Right atrium auricular region (tissue), 2 donors: ENCODE measurements around the gene ATPAF2. TPM values are rescaled to one million over a fixed set of nuclear protein-coding genes. Genes with fewer than 3 reads are reported as not detected.
A peak's percentile ranks its signal among the peaks of the same experiment; 100 is the strongest.

Experiments
- DNase-seq: peaks from one replicate; pipeline ENCODE4 v3.0.0-alpha.2; 2019; ENCODE audit warnings: low spot score
- H3K27ac ChIP-seq, 2 donors: fragments of 200-600 bp; sonication (generic); 1 replicate in 1 of 2; 2 replicates in 1 of 2; pipeline ENCODE4 v1.5.1; 2016 to 2019
- H3K27me3 ChIP-seq, 2 donors: fragments of 200-600 bp; sonication (generic); one replicate each; pipeline versions ENCODE4 v1.5.1 to v1.6.0; 2017 to 2019
- H3K36me3 ChIP-seq: fragments of 200-600 bp; sonication (generic); one replicate; pipeline ENCODE4 v1.5.1; 2016
- H3K4me1 ChIP-seq, 2 donors: fragments of 200-600 bp; sonication (generic); one replicate each; pipeline versions ENCODE4 v1.5.1 to v1.6.0; 2017 to 2019
- H3K4me3 ChIP-seq, 2 donors: fragments of 200-600 bp; sonication (generic); 1 replicate in 1 of 2; 2 replicates in 1 of 2; pipeline ENCODE4 v1.5.1; 2017 to 2019; ENCODE audit warnings: mild to moderate bottlenecking in 1 of 2, moderate library complexity in 1 of 2
- H3K9me3 ChIP-seq, 2 donors: fragments of 200-600 bp; sonication (generic); one replicate each; pipeline ENCODE4 v1.5.1; 2019
- total RNA-seq, 2 donors: library from RNA; depleted of rRNA; stranded (reverse); fragments of >200 nt; gene quantifications; one replicate each; pipeline ENCODE4 v1.1.0, GENCODE V29; 2016
- TF ChIP-seq, protein P1 (sequence below), 2 donors: fragments of 200-600 bp; sonication (generic); IDR thresholded peaks; one replicate each; pipeline ENCODE4 v1.5.1; 2019; ENCODE audit warnings: antibody characterized with exemption in 2 of 2

ATPAF2 gene
- total RNA-seq, 2 donors from 2014 or later: 11.1 to 47.0 TPM

- no peaks in the 10 kb centered on the region for H3K9me3 ChIP-seq
- TF ChIP-seq, protein P1, sequence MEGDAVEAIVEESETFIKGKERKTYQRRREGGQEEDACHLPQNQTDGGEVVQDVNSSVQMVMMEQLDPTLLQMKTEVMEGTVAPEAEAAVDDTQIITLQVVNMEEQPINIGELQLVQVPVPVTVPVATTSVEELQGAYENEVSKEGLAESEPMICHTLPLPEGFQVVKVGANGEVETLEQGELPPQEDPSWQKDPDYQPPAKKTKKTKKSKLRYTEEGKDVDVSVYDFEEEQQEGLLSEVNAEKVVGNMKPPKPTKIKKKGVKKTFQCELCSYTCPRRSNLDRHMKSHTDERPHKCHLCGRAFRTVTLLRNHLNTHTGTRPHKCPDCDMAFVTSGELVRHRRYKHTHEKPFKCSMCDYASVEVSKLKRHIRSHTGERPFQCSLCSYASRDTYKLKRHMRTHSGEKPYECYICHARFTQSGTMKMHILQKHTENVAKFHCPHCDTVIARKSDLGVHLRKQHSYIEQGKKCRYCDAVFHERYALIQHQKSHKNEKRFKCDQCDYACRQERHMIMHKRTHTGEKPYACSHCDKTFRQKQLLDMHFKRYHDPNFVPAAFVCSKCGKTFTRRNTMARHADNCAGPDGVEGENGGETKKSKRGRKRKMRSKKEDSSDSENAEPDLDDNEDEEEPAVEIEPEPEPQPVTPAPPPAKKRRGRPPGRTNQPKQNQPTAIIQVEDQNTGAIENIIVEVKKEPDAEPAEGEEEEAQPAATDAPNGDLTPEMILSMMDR (IDR thresholded peaks at IDR 0.05): no peak
- H3K4me1 ChIP-seq: peaks cover 0 to 44% of the 10 kb centered on the region in 2 donors
- no peak for DNase-seq
- H3K27ac ChIP-seq: peak overlapping the region in 1 of 2 donors; percentile 24
- H3K36me3 ChIP-seq: no peaks in the 10 kb centered on the region
- peak overlapping the region; percentile 49 to 65 for H3K4me3 ChIP-seq
- no peaks in the 10 kb centered on the region for H3K27me3 ChIP-seq
These were observed 66.1 kb downstream of the ATPAF2 start for GRCh38 chr17:17972952-17973254.

- Histone ChIP-seq H3K27ac (peak within 1 kb of the TSS; percentile 89 to 93), H3K4me1 (peaks cover 0 to 50% of the 10 kb centered on the region in 2 donors), H3K36me3 (no peaks in the 10 kb centered on the region), H3K9me3 (no peaks in the 10 kb centered on the region), H3K27me3 (no peaks in the 10 kb centered on the region), H3K4me3 (peak within 1 kb of the TSS; percentile 90 to 93)
- DNase-seq: peak; percentile 100
- TF ChIP-seq, protein P1 (IDR thresholded peaks at IDR 0.05): peak in 1 of 2 donors; percentile 34
These were observed 66.6 kb downstream of the ATPAF2 start, which contains the start of the genes DRC3 and TOM1L2 for GRCh38 chr17:17972126-17972951. Gene DRC3 (plus strand): TSS chr17:17972862. CDS start chr17:17977599, 4,737 bp downstream. Gene TOM1L2 (minus strand): TSS chr17:17972400. CDS start chr17:17972313, 87 bp downstream.

DNA sequence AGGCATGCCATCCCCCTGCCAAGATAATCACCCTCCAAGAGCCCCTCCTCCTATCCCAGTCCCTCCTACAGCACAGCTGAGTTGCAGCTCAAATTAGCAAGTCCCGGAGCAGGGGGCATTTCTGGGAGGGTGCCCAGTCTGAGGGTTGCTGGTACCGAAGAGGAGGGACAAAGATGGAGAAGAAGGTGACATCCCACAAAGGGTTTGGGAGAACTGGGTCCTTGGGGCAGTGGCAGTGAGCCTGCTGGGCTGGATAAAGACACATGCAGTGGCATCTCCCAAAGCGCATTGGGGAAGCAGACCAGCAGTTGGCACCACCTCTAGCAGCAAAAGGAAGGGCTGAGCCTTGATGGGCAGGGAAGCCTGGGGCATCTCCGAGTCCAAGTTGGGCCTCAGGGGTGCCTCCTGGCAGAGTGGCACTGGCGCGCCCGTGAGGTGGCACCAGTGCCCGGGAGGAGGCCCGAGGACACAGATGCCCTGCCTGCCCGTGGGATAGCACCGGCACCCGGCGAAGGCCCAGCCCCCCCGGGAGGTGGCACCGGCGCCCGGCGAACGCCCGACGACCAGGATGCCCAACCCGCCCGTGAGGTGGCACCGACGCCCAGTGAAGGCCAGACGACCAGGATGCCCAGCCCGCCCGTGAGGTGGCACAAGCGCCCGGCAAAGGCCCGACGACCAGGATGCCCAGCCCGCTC is 67.4 kb downstream of the ATPAF2 start:
- peak; percentile 63 for DNase-seq
- Histone ChIP-seq H3K4me3 (peak overlapping the region; percentile 90 to 93), H3K27ac (peak overlapping the region; percentile 89 to 93), H3K9me3 (no peaks in the 10 kb centered on the region), H3K36me3 (no peaks in the 10 kb centered on the region), H3K4me1 (peaks cover 0 to 56% of the 10 kb centered on the region in 2 donors), H3K27me3 (no peaks in the 10 kb centered on the region)
- TF ChIP-seq, protein P1 (IDR thresholded peaks at IDR 0.05): no peak

GRCh38 chr17:17970699-17971430 is 68.1 kb downstream of the ATPAF2 start:
- H3K36me3 ChIP-seq: no peaks in the 10 kb centered on the region
- peaks cover 0 to 56% of the 10 kb centered on the region in 2 donors for H3K4me1 ChIP-seq
- DNase-seq: no peak
- no peaks in the 10 kb centered on the region for H3K9me3 ChIP-seq
- peak overlapping the region; percentile 90 to 93 for H3K4me3 ChIP-seq
- H3K27ac ChIP-seq: peak overlapping the region; percentile 89 to 93
- no peaks in the 10 kb centered on the region for H3K27me3 ChIP-seq
- TF ChIP-seq, protein P1 (IDR thresholded peaks at IDR 0.05): peak in 1 of 2 donors; percentile 9

Other genes starting within 250 kb of the ATPAF2 start
- gene SREBF1, start 202.2 kb downstream of the ATPAF2 start, total RNA-seq: 10 to 100 TPM; 17.0 to 29.8 TPM
- gene TOM1L2, start 66.8 kb downstream of the ATPAF2 start, total RNA-seq: 100 to 1,000 TPM; 186 to 347 TPM
- gene DRC3, start 66.3 kb downstream of the ATPAF2 start, total RNA-seq: 1 to 10 TPM in 1 of 2 donors, under 1 TPM in 1; 0.94 to 1.7 TPM
- gene GID4, start 240 bp upstream of the ATPAF2 start, total RNA-seq: 10 to 100 TPM; 14.0 to 22.1 TPM
- gene DRG2, start 48.8 kb upstream of the ATPAF2 start, total RNA-seq: 10 to 100 TPM; 18.2 to 27.7 TPM
- gene MYO15A, start 69.6 kb upstream of the ATPAF2 start, total RNA-seq: under 1 TPM in 1 of 2 donors, not detected in 1; 0.20 TPM
- 100 to 1,000 TPM; 177 to 193 TPM for gene ALKBH5, start 144.7 kb upstream of the ATPAF2 start, total RNA-seq
- 10 to 100 TPM; 12.6 to 16.7 TPM for gene LLGL1, start 186.5 kb upstream of the ATPAF2 start, total RNA-seq
- gene FLII, start 219.6 kb upstream of the ATPAF2 start, total RNA-seq: 100 to 1,000 TPM; 232 to 306 TPM
- 10 to 100 TPM; 14.1 to 20.2 TPM for gene MIEF2, start 221.5 kb upstream of the ATPAF2 start, total RNA-seq